Activated CD4-positive, alpha-beta memory T cell treated with anti-CD3 and anti-CD28 coated beads, Interleukin-2, amount 10 ng/mL, durations not matched to agents 7 days and 5 days (primary cell): ENCODE data around the gene IFI16. TPM values are rescaled to one million over a fixed set of nuclear protein-coding genes. Genes with fewer than 3 reads are reported as not detected.

ENCODE experiments used
- total RNA-seq, 2 experiments: library from RNA; stranded (reverse); gene quantifications; one replicate each; pipeline ENCODE4 v1.2.3, GENCODE V29; 2021

Gene IFI16
- total RNA-seq, 2 experiments from 2014 or later: 394 to 395 TPM

Other genes with a start within 250 kb of the IFI16 start
- not detected for gene OR6N1, start 237.7 kb upstream of the IFI16 start, total RNA-seq
- not detected for gene OR6N2, start 228.7 kb upstream of the IFI16 start, total RNA-seq
- gene MNDA, start 178.6 kb upstream of the IFI16 start, total RNA-seq: not detected
- gene PYHIN1, start 78.4 kb upstream of the IFI16 start, total RNA-seq: 10 to 100 TPM; 56.6 to 59.8 TPM
- 10 to 100 TPM; 28.1 to 28.2 TPM for gene AIM2, start 66.9 kb downstream of the IFI16 start, total RNA-seq
- not detected for gene CADM3, start 161.7 kb downstream of the IFI16 start, total RNA-seq
- not detected for gene ACKR1, start 195.0 kb downstream of the IFI16 start, total RNA-seq